HL-60 (cell line): ENCODE results near the gene TGFB1I1.

ENCODE experiments used
- DNase-seq, 2 experiments: peaks; one replicate each; pipeline ENCODE4 v3.0.0-alpha.2; 2010 to 2020; ENCODE audit warnings: low read depth in 1 of 2, low spot score in 1 of 2
- H3K27ac ChIP-seq: fragments of 250-450 bp; sonication (Bioruptor Pico); replicated peaks from 2 replicates; pipeline ENCODE4 v1.5.1; 2020; ENCODE audit warnings: mild to moderate bottlenecking, moderate library complexity
- H3K27me3 ChIP-seq: fragments of 250-450 bp; sonication (Bioruptor Pico); 2 replicates; pipeline ENCODE4 v1.5.1; 2021; ENCODE audit warnings: mild to moderate bottlenecking, moderate library complexity; ENCODE audit not compliant: insufficient read depth, poor library complexity, severe bottlenecking
- H3K4me3 ChIP-seq: replicated peaks from 2 replicates; pipeline ENCODE4 v1.5.1; 2011; ENCODE audit warnings: mild to moderate bottlenecking, control low read depth, low read length; ENCODE audit not compliant: insufficient read depth
- GABPA ChIP-seq: IDR thresholded peaks from 2 replicates; pipeline ENCODE4 v1.6.1; 2012; ENCODE audit warnings: low read depth
- POLR2AphosphoS5 ChIP-seq: IDR thresholded peaks from 2 replicates; pipeline ENCODE4 v1.6.1; 2012; ENCODE audit warnings: low read depth
- SPI1 ChIP-seq: IDR thresholded peaks from 2 replicates; pipeline ENCODE4 v1.6.1; 2012; ENCODE audit warnings: low read depth, mild to moderate bottlenecking, borderline replicate concordance
- TF ChIP-seq, protein P1 (sequence below): IDR thresholded peaks from 2 replicates; pipeline ENCODE4 v1.6.1; 2012; ENCODE audit warnings: low read depth; ENCODE audit not compliant: insufficient replicate concordance
- TF ChIP-seq, protein P2 (sequence below): IDR thresholded peaks from one replicate; pipeline ENCODE4 v1.5.1; 2011; ENCODE audit warnings: low read length, control low read depth, inconsistent platforms; ENCODE audit not compliant: insufficient read depth

The TGFB1I1 gene

DNA sequence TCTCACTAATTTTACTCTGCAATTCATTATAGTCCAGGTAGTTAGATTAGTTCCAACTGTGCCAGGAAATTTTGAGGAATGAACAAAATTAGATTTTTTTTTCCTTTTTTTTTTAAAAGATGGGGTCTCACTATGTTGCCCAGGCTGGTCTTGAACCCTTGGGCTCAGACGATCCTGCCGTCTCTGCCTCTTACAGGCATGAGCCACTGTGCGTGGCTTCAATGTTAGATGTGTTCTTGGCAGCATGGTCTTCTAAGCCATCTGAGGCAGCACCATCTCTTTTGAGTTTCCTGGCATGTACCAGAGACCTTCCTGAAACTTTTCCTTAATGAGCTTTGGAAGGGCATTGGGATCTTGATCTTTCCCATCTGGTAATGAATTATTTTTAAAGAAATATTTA lies 53.2 kb downstream of the TGFB1I1 start:
- TF ChIP-seq, protein P1, sequence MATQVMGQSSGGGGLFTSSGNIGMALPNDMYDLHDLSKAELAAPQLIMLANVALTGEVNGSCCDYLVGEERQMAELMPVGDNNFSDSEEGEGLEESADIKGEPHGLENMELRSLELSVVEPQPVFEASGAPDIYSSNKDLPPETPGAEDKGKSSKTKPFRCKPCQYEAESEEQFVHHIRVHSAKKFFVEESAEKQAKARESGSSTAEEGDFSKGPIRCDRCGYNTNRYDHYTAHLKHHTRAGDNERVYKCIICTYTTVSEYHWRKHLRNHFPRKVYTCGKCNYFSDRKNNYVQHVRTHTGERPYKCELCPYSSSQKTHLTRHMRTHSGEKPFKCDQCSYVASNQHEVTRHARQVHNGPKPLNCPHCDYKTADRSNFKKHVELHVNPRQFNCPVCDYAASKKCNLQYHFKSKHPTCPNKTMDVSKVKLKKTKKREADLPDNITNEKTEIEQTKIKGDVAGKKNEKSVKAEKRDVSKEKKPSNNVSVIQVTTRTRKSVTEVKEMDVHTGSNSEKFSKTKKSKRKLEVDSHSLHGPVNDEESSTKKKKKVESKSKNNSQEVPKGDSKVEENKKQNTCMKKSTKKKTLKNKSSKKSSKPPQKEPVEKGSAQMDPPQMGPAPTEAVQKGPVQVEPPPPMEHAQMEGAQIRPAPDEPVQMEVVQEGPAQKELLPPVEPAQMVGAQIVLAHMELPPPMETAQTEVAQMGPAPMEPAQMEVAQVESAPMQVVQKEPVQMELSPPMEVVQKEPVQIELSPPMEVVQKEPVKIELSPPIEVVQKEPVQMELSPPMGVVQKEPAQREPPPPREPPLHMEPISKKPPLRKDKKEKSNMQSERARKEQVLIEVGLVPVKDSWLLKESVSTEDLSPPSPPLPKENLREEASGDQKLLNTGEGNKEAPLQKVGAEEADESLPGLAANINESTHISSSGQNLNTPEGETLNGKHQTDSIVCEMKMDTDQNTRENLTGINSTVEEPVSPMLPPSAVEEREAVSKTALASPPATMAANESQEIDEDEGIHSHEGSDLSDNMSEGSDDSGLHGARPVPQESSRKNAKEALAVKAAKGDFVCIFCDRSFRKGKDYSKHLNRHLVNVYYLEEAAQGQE: no peak
- TF ChIP-seq, protein P2, sequence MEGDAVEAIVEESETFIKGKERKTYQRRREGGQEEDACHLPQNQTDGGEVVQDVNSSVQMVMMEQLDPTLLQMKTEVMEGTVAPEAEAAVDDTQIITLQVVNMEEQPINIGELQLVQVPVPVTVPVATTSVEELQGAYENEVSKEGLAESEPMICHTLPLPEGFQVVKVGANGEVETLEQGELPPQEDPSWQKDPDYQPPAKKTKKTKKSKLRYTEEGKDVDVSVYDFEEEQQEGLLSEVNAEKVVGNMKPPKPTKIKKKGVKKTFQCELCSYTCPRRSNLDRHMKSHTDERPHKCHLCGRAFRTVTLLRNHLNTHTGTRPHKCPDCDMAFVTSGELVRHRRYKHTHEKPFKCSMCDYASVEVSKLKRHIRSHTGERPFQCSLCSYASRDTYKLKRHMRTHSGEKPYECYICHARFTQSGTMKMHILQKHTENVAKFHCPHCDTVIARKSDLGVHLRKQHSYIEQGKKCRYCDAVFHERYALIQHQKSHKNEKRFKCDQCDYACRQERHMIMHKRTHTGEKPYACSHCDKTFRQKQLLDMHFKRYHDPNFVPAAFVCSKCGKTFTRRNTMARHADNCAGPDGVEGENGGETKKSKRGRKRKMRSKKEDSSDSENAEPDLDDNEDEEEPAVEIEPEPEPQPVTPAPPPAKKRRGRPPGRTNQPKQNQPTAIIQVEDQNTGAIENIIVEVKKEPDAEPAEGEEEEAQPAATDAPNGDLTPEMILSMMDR: no peak
- TF ChIP-seq POLR2AphosphoS5: no peak
- no peak for TF ChIP-seq GABPA
- no peak for TF ChIP-seq SPI1
- DNase-seq: no peak
- H3K4me3 ChIP-seq: no peak overlapping the region
- H3K27ac ChIP-seq: no peak overlapping the region
- H3K27me3 ChIP-seq: peaks cover 5% of the 10 kb centered on the region
